SK-N-SH (cell line): ENCODE data around the gene LSM7. TPM values are rescaled to one million over a fixed set of nuclear protein-coding genes. Genes with fewer than 3 reads are reported as not detected.

Experiments
- CTCF ChIA-PET: fragments of 300-600, 350-600 bp; formaldehyde crosslinking; extraction: SDS; loops from one replicate; lab custom pipeline; 2021; lab: Yijun Ruan, JAX
- POLR2A ChIA-PET: fragments of 350-600 bp; sonication (Branson Sonifier 250); formaldehyde crosslinking; extraction: SDS; loops from one replicate; lab custom pipeline; 2020; ENCODE audit warnings: antibody characterized with exemption, inconsistent platforms; lab: Yijun Ruan, JAX
- DNase-seq: peaks from one replicate; pipeline ENCODE4 v3.0.0; 2012
- H2AFZ ChIP-seq: fragments of 200-600 bp; sonication (generic); 2 replicates; pipeline ENCODE4 v1.8.1; 2016; ENCODE audit warnings: antibody characterized with exemption, mild to moderate bottlenecking, low read depth
- H3F3A ChIP-seq: fragments of 200-600 bp; sonication (generic); replicated peaks from 2 replicates; pipeline ENCODE3; 2016; ENCODE audit warnings: antibody characterized with exemption, mild to moderate bottlenecking; ENCODE audit not compliant: insufficient read depth
- H3K27ac ChIP-seq, 2 experiments: fragments of 200-500 bp in 1 of 2; fragments of 200-600 bp in 1 of 2; sonication (Bioruptor generic) in 1 of 2; sonication (generic), shearing (Covaris generic) in 1 of 2; 2 replicates each; pipeline versions ENCODE4 v1.5.1 to v1.6.1; 2014 to 2016; ENCODE audit warnings: low read depth in 2 of 2, inconsistent platforms in 1 of 2, low read length in 1 of 2, mild to moderate bottlenecking in 1 of 2, mixed read lengths in 1 of 2
- H3K27me3 ChIP-seq: fragments of 200-600 bp; sonication (generic), shearing (Covaris generic); 2 replicates; pipeline ENCODE4 v1.6.1; 2016; ENCODE audit warnings: mixed run types; ENCODE audit not compliant: insufficient read depth
- H3K36me3 ChIP-seq, 2 experiments: fragments of 200-500 bp in 1 of 2; fragments of 200-600 bp in 1 of 2; sonication (Bioruptor generic) in 1 of 2; sonication (generic) in 1 of 2; replicated peaks in 1 of 2; 2 replicates each; pipeline versions ENCODE3 to v1.5.1; 2014 to 2016; ENCODE audit warnings: low read length in 1 of 2, mild to moderate bottlenecking in 1 of 2; ENCODE audit not compliant: insufficient read depth in 2 of 2, control insufficient read depth in 1 of 2
- H3K4me1 ChIP-seq, 2 experiments: fragments of 200-500 bp in 1 of 2; fragments of 200-600 bp in 1 of 2; sonication (Bioruptor generic) in 1 of 2; sonication (generic), shearing (Covaris generic) in 1 of 2; 2 replicates each; pipeline versions ENCODE4 v1.5.1 to v1.6.1; 2014 to 2016; ENCODE audit warnings: low read depth in 1 of 2, low read length in 1 of 2, mixed run types in 1 of 2; ENCODE audit not compliant: insufficient read depth in 2 of 2, control insufficient read depth in 1 of 2
- H3K4me2 ChIP-seq: fragments of 200-600 bp; sonication (generic), shearing (Covaris generic); 2 replicates; pipeline ENCODE4 v1.6.1; 2017; ENCODE audit warnings: mixed run types
- H3K4me3 ChIP-seq, 2 experiments: fragments of 200-500 bp in 1 of 2; fragments of 200-600 bp in 1 of 2; sonication (Bioruptor generic) in 1 of 2; sonication (generic), shearing (Covaris generic) in 1 of 2; 2 replicates each; pipeline versions ENCODE4 v1.5.1 to v1.8.1; 2014 to 2016; ENCODE audit warnings: low read depth in 2 of 2, inconsistent platforms in 1 of 2, low read length in 1 of 2, mild to moderate bottlenecking in 1 of 2, mixed read lengths in 1 of 2, moderate library complexity in 1 of 2
- H3K79me2 ChIP-seq: fragments of 200-600 bp; sonication (generic); 2 replicates; pipeline ENCODE4 v1.8.1; 2017; ENCODE audit warnings: mild to moderate bottlenecking; ENCODE audit not compliant: insufficient read depth
- H3K9ac ChIP-seq: fragments of 200-600 bp; sonication (generic); 2 replicates; pipeline ENCODE4 v1.6.1; 2017; ENCODE audit warnings: mixed run types
- H3K9me2 ChIP-seq: fragments of 200-600 bp; sonication (generic); 2 replicates; pipeline ENCODE4 v1.6.1; 2017; ENCODE audit warnings: mixed run types
- H3K9me3 ChIP-seq: fragments of 200-600 bp; sonication (generic); 2 replicates; pipeline ENCODE4 v1.6.1; 2017; ENCODE audit warnings: mixed run types, mild to moderate bottlenecking, moderate library complexity
- H4K20me1 ChIP-seq: fragments of 200-600 bp; sonication (generic); 2 replicates; pipeline ENCODE4 v1.6.1; 2017; ENCODE audit warnings: mild to moderate bottlenecking, mixed run types; ENCODE audit not compliant: insufficient read depth
- CHD2 ChIP-seq: fragments of 150-350 bp; IDR thresholded peaks from 2 replicates; pipeline ENCODE4 v1.6.1; 2018; ENCODE audit warnings: low read length; ENCODE audit not compliant: partially characterized antibody
- ELF1 ChIP-seq: IDR thresholded peaks from 2 replicates; pipeline ENCODE4 v1.4.0; 2012
- EZH2phosphoT487 ChIP-seq: fragments of 200-600 bp; sonication (generic); IDR thresholded peaks from 2 replicates; pipeline ENCODE4 v1.6.1; 2017; ENCODE audit warnings: low read depth, mixed run types, mild to moderate bottlenecking, antibody characterized with exemption, moderate library complexity, borderline replicate concordance
- FOXJ3 ChIP-seq: sonication (generic); formaldehyde crosslinking; IDR thresholded peaks from 2 replicates; pipeline ENCODE4 v1.5.1; 2020; ENCODE audit warnings: mild to moderate bottlenecking, missing genetic modification reagents
- FOXM1 ChIP-seq: IDR thresholded peaks from 2 replicates; pipeline ENCODE4 v1.4.0; 2012; ENCODE audit warnings: low read depth, mild to moderate bottlenecking
- GATA2 ChIP-seq: sonication (generic); formaldehyde crosslinking; IDR thresholded peaks from 2 replicates; pipeline ENCODE4 v1.5.0; 2020; ENCODE audit warnings: mild to moderate bottlenecking, missing genetic modification reagents
- JUND ChIP-seq: IDR thresholded peaks from 2 replicates; pipeline ENCODE4 v1.4.0; 2012
- NRF1 ChIP-seq: IDR thresholded peaks from 2 replicates; pipeline ENCODE4 v1.6.1; 2012; ENCODE audit warnings: low read depth, mild to moderate bottlenecking, low read length
- RFX5 ChIP-seq: IDR thresholded peaks from 2 replicates; pipeline ENCODE4 v1.6.1; 2012; ENCODE audit warnings: mild to moderate bottlenecking, improper control_type of control experiment, low read length
- RXRA ChIP-seq: IDR thresholded peaks from 2 replicates; pipeline ENCODE4 v1.4.0; 2012; ENCODE audit warnings: low read depth, mild to moderate bottlenecking, borderline replicate concordance
- SIN3A ChIP-seq: IDR thresholded peaks from 2 replicates; pipeline ENCODE4 v1.6.1; 2012; ENCODE audit warnings: low read depth, mild to moderate bottlenecking, low read length, moderate library complexity, borderline replicate concordance
- SMC3 ChIP-seq: IDR thresholded peaks from 2 replicates; pipeline ENCODE4 v1.6.1; 2012; ENCODE audit warnings: low read depth, low read length, improper control_type of control experiment
- TAF1 ChIP-seq: IDR thresholded peaks from 2 replicates; pipeline ENCODE4 v1.6.1; 2012; ENCODE audit warnings: low read depth, mild to moderate bottlenecking, low read length, moderate library complexity, borderline replicate concordance
- YY1 ChIP-seq: IDR thresholded peaks from 2 replicates; pipeline ENCODE4 v1.4.0; 2012; ENCODE audit warnings: low read depth, mild to moderate bottlenecking
- ZBTB33 ChIP-seq: IDR thresholded peaks from 2 replicates; pipeline ENCODE4 v1.4.0; 2012; ENCODE audit warnings: low read depth, borderline replicate concordance
- WGBS: methylation state at CpG from one replicate; pipeline ENCODE4 v1.1.6; 2017; ENCODE audit warnings: low lambda C conversion rate; 5-methylcytosine and 5-hydroxymethylcytosine counted together
- polyA plus RNA-seq, 3 experiments: library from polyadenylated mRNA; depleted of rRNA; stranded (reverse); fragments of >200 nt; gene quantifications; 2 replicates each; pipeline ENCODE4 v1.2.3, GENCODE V29; 2012
- TF ChIP-seq, protein P1 (sequence below): fragments of 150-350 bp; IDR thresholded peaks from 2 replicates; pipeline ENCODE4 v1.6.1; 2017; ENCODE audit warnings: antibody characterized with exemption, low read length, low read depth, borderline replicate concordance
- TF ChIP-seq, protein P2 (sequence below): fragments of 150-350 bp; IDR thresholded peaks from 2 replicates; pipeline ENCODE4 v1.6.1; 2016; ENCODE audit warnings: mild to moderate bottlenecking, low read depth, low read length
- TF ChIP-seq, protein P3 (sequence below): IDR thresholded peaks from 2 replicates; pipeline ENCODE4 v1.4.0; 2012; ENCODE audit warnings: low read depth, borderline replicate concordance
- TF ChIP-seq, protein P4 (sequence below): IDR thresholded peaks from 2 replicates; pipeline ENCODE4; 2012

LSM7 gene
- polyA plus RNA-seq, 1 of the 3 experiments (the other 2 are of a cell fraction) = 1,193 TPM

GRCh38 chr19:2338751-2339643, 10.6 kb upstream of the LSM7 start (continued):
- TF ChIP-seq RFX5 (no peak), TAF1 (no peak), CHD2 (no peak), RXRA (no peak), SMC3 (no peak), GATA2 (CRISPR knock-in tag) (no peak), ZBTB33 (no peak)
- TF ChIP-seq, protein P1, sequence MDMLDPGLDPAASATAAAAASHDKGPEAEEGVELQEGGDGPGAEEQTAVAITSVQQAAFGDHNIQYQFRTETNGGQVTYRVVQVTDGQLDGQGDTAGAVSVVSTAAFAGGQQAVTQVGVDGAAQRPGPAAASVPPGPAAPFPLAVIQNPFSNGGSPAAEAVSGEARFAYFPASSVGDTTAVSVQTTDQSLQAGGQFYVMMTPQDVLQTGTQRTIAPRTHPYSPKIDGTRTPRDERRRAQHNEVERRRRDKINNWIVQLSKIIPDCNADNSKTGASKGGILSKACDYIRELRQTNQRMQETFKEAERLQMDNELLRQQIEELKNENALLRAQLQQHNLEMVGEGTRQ = no peak
- TF ChIP-seq, protein P2, sequence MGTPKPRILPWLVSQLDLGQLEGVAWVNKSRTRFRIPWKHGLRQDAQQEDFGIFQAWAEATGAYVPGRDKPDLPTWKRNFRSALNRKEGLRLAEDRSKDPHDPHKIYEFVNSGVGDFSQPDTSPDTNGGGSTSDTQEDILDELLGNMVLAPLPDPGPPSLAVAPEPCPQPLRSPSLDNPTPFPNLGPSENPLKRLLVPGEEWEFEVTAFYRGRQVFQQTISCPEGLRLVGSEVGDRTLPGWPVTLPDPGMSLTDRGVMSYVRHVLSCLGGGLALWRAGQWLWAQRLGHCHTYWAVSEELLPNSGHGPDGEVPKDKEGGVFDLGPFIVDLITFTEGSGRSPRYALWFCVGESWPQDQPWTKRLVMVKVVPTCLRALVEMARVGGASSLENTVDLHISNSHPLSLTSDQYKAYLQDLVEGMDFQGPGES = no peak

- H3K79me2 ChIP-seq = peaks cover 32% of the 10 kb centered on the region; the same call in 1 of the 2 replicates
- H3K27ac ChIP-seq = no peak overlapping the region
- H3K9ac ChIP-seq = no peak overlapping the region
- H3K4me2 ChIP-seq = no peak overlapping the region
- H4K20me1 ChIP-seq = peaks cover 9% of the 10 kb centered on the region; the same call in 1 of the 2 replicates
- H3F3A ChIP-seq = peaks cover 18% of the 10 kb centered on the region
- no peak overlapping the region for H3K4me3 ChIP-seq
- no peak for TF ChIP-seq ELF1
- TF ChIP-seq, protein P3, sequence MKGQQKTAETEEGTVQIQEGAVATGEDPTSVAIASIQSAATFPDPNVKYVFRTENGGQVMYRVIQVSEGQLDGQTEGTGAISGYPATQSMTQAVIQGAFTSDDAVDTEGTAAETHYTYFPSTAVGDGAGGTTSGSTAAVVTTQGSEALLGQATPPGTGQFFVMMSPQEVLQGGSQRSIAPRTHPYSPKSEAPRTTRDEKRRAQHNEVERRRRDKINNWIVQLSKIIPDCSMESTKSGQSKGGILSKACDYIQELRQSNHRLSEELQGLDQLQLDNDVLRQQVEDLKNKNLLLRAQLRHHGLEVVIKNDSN = no peak
- TF ChIP-seq FOXM1 = no peak
- TF ChIP-seq NRF1 = no peak
- TF ChIP-seq, protein P1 = no peak
- TF ChIP-seq EZH2phosphoT487 = no peak
- TF ChIP-seq, protein P2 = no peak
- TF ChIP-seq GATA2 (CRISPR knock-in tag) = no peak
- no peak for TF ChIP-seq JUND
- TF ChIP-seq, protein P4, sequence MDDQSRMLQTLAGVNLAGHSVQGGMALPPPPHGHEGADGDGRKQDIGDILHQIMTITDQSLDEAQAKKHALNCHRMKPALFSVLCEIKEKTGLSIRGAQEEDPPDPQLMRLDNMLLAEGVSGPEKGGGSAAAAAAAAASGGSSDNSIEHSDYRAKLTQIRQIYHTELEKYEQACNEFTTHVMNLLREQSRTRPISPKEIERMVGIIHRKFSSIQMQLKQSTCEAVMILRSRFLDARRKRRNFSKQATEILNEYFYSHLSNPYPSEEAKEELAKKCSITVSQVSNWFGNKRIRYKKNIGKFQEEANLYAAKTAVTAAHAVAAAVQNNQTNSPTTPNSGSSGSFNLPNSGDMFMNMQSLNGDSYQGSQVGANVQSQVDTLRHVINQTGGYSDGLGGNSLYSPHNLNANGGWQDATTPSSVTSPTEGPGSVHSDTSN = no peak
- no peak for TF ChIP-seq TAF1
- no peak for TF ChIP-seq SIN3A
- no peak for TF ChIP-seq YY1
- no peak for TF ChIP-seq FOXJ3
- POLR2A ChIA-PET = no interaction called here
- DNase-seq = no peak
- CTCF ChIA-PET = interaction anchor here (2.4 kb wide), 1 partner anchor 22 kb away, joined by 12 read pairs; no protein-coding TSS in a partner anchor
- no peaks in the 10 kb centered on the region for H3K27me3 ChIP-seq
- WGBS = 96% methylated on average over 15 of the region's 21 CpGs
- no peaks in the 10 kb centered on the region for H3K4me1 ChIP-seq
- H3K36me3 ChIP-seq = peaks cover 0 to 12% of the 10 kb centered on the region in 2 experiments
- H3K9me2 ChIP-seq = no peaks in the 10 kb centered on the region
- no peak overlapping the region for H2AFZ ChIP-seq
- no peaks in the 10 kb centered on the region for H3K9me3 ChIP-seq
Measured at GRCh38 chr19:2338055-2338615, 9.7 kb upstream of the LSM7 start.
